Aorta (tissue), 5 donors: ENCODE measurements around the gene MYB. TPM values are rescaled to one million over a fixed set of nuclear protein-coding genes. Genes with fewer than 3 reads are reported as not detected.

ENCODE experiments used
- ATAC-seq: fragments of 200-7000 bp; cut with Tn5 transposase; one replicate; pipeline ENCODE4 v1.9.1; 2022; ENCODE audit warnings: moderate library complexity; ENCODE audit not compliant: low FRiP score
- DNase-seq, 2 donors: peaks; one replicate each; pipeline ENCODE4 v3.0.0-alpha.2; 2020
- H3K27ac ChIP-seq, 2 donors: one replicate each; pipeline ENCODE4 v1.5.1; 2013; ENCODE audit warnings: low read length in 2 of 2, mild to moderate bottlenecking in 2 of 2, moderate library complexity in 2 of 2, control low read depth in 1 of 2, inconsistent platforms in 1 of 2, low read depth in 1 of 2
- H3K27me3 ChIP-seq, 2 donors: one replicate each; pipeline ENCODE4 v1.6.1; 2013; ENCODE audit warnings: control low read depth in 1 of 2, low read length in 1 of 2, mild to moderate bottlenecking in 1 of 2, moderate library complexity in 1 of 2; ENCODE audit not compliant: insufficient read depth in 2 of 2, control insufficient read depth in 1 of 2
- H3K36me3 ChIP-seq, 2 donors: one replicate each; pipeline ENCODE4 v1.6.1; 2013; ENCODE audit warnings: control low read depth in 1 of 2, low read length in 1 of 2, mild to moderate bottlenecking in 1 of 2; ENCODE audit not compliant: insufficient read depth in 2 of 2, control insufficient read depth in 1 of 2
- H3K4me1 ChIP-seq, 2 donors: one replicate each; pipeline ENCODE4 v1.6.1; 2013; ENCODE audit warnings: low read length in 2 of 2, control low read depth in 1 of 2, mild to moderate bottlenecking in 1 of 2, moderate library complexity in 1 of 2; ENCODE audit not compliant: insufficient read depth in 2 of 2, control insufficient read depth in 1 of 2
- H3K4me3 ChIP-seq, 2 donors: one replicate each; pipeline ENCODE4 v1.5.1; 2013; ENCODE audit warnings: low read length in 2 of 2, control low read depth in 1 of 2, mild to moderate bottlenecking in 1 of 2
- H3K9me3 ChIP-seq: one replicate; pipeline ENCODE4 v1.6.1; 2013; ENCODE audit warnings: mild to moderate bottlenecking, low read length; ENCODE audit not compliant: control insufficient read depth
- WGBS, 2 donors: extraction: QIAGEN DNeasy Blood & Tissue Kit; methylation state at CpG; one replicate each; pipeline ENCODE4 v1.1.7; 2013; 5-methylcytosine and 5-hydroxymethylcytosine counted together
- intact Hi-C, 2 donors: fragments of 100-400 bp; cut with DNase I; formaldehyde crosslinking; loops; one replicate each; pipeline versions ENCODE4 v1.14.2 to v1.15.0; 2022
- polyA plus RNA-seq, 2 donors: library from polyadenylated mRNA; stranded (reverse); fragments of 200-250 nt; gene quantifications; one replicate each; pipeline ENCODE4 v1.2.3, GENCODE V29; 2013
- total RNA-seq, 2 donors: library from RNA; stranded (reverse); fragmentation: NEBNext Ultra II Directional; extraction: Animal tissue kit (Norgen Biotek cat#: 25700); gene quantifications; one replicate each; pipeline ENCODE4 v1.2.1, GENCODE V29; 2021
- donor health status: healthy with polysubstance abuse.
- donor health status: Bipolar disorder and iron deficiency.
- donor health status: DM: no; HTN: no; CAD: no.
- donor health status: DM: no; HTN: no; CAD: no.
- donor health status: DM: yes; HTN: yes; CAD: no.

MYB gene
- total and polyA plus RNA-seq, 4 donors: 0.87 to 2.8 TPM; not detected in 2

DNA sequence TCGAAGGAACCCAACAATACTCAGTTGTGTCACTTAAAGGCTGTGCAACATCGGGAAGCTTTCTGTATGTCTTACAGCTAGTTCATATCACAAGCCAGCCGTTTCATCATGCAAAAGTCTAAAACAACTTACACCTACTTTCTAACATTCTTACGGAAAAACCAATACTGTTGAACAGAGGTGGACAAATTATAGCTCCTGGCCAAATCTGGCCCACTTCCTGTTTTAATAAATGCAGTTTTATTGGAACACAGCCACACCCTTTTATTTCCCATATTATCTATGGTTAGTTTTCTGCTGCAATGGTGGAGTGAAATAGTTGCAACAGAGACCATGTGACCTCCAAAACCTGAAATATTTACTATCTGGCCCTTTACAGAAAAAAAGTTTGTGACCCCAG is 46.6 kb downstream of the MYB start:
- 90 to 93% methylated on average over 4 of the region's 4 CpGs for WGBS, 2 donors
- Histone ChIP-seq H3K27me3 (no peaks in the 10 kb centered on the region), H3K4me3 (no peak overlapping the region), H3K27ac (no peak overlapping the region), H3K36me3 (no peaks in the 10 kb centered on the region), H3K4me1 (no peaks in the 10 kb centered on the region), H3K9me3 (peaks cover 3% of the 10 kb centered on the region)
- DNase-seq (no peak), ATAC-seq (no peak)
- intact Hi-C loops: no loop called here

GRCh38 chr6:135228486-135228885 is 47.4 kb downstream of the MYB start:
- intact Hi-C loops: no loop called here
- Histone ChIP-seq H3K27ac (no peak overlapping the region), H3K4me3 (no peak overlapping the region), H3K27me3 (no peaks in the 10 kb centered on the region), H3K4me1 (no peaks in the 10 kb centered on the region), H3K36me3 (no peaks in the 10 kb centered on the region), H3K9me3 (peaks cover under 1% of the 10 kb centered on the region)
- DNase-seq (no peak), ATAC-seq (no peak)
- 95 to 96% methylated on average over 6 of the region's 6 CpGs for WGBS, 2 donors

DNA sequence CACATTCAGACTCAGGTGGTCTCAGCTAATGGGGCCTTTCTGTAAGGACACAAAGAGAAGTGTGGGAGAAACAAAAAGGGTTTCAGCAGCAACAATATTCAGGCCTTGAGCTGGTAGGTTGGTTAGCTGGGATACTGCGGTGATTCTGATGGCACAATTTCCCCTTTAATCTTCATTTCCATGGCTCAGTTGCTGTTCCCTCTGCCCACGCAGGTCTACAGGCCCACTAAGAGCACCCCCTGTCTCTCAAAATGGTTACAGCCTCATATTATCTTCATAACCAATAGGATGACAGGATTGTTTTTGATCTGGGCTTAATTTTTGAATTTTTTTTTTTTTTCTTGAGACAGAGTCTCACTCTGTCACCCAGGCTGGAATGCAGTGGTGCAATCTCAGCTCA is 48.9 kb downstream of the MYB start:
- H3K4me1 ChIP-seq: no peaks in the 10 kb centered on the region
- no peaks in the 10 kb centered on the region for H3K9me3 ChIP-seq
- H3K27ac ChIP-seq: no peak overlapping the region
- no peaks in the 10 kb centered on the region for H3K36me3 ChIP-seq
- no peaks in the 10 kb centered on the region for H3K27me3 ChIP-seq
- DNase-seq: no peak
- WGBS, 2 donors: 71 to 88% methylated on average over 2 of the region's 2 CpGs
- intact Hi-C loops: no loop called here
- no peak for ATAC-seq
- no peak overlapping the region for H3K4me3 ChIP-seq

DNA sequence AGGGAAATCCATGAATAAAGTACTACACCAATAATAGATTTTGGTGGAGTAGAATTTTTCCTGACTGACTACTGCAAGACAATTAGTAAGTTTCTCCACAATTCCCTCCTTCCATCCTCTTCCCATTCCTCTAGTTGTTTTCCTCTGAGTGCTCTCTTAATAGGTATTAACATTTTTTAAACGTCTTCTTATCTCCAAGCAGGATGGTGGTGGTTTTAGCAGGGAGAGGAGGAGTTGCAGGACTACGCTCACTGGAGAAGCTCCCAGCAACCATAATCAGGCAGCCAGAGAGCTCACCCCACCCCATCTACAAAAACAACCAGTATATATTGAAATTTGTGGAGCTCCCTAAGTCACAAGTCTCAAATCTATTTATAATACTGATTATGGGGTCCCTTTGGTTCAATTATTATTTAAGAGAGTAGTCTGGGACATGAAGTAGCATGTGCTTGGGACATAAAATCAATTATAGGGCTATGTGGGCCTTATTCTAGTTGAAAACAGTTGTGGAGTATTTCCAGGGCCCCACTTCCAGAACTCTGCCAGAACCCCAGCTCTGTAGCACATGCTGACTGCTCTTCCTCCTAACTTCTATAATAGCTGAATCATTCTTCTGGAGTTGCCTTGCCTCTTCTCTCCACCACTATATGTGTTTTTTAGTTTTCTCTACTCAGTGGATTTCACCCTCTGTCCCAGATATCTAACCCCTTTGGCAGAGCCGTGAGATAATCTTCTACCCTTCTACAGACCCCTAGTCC is 49.8 kb downstream of the MYB start:
- Histone ChIP-seq H3K27me3 (no peaks in the 10 kb centered on the region), H3K9me3 (no peaks in the 10 kb centered on the region), H3K4me3 (no peak overlapping the region), H3K36me3 (no peaks in the 10 kb centered on the region), H3K27ac (no peak overlapping the region), H3K4me1 (no peaks in the 10 kb centered on the region)
- DNase-seq: no peak
- no peak for ATAC-seq
- 60 to 64% methylated on average over 3 of the region's 3 CpGs for WGBS, 2 donors
- intact Hi-C loops: no loop called here

GRCh38 chr6:135231469-135231844 is 50.3 kb downstream of the MYB start:
- H3K27me3 ChIP-seq: no peaks in the 10 kb centered on the region

DNA sequence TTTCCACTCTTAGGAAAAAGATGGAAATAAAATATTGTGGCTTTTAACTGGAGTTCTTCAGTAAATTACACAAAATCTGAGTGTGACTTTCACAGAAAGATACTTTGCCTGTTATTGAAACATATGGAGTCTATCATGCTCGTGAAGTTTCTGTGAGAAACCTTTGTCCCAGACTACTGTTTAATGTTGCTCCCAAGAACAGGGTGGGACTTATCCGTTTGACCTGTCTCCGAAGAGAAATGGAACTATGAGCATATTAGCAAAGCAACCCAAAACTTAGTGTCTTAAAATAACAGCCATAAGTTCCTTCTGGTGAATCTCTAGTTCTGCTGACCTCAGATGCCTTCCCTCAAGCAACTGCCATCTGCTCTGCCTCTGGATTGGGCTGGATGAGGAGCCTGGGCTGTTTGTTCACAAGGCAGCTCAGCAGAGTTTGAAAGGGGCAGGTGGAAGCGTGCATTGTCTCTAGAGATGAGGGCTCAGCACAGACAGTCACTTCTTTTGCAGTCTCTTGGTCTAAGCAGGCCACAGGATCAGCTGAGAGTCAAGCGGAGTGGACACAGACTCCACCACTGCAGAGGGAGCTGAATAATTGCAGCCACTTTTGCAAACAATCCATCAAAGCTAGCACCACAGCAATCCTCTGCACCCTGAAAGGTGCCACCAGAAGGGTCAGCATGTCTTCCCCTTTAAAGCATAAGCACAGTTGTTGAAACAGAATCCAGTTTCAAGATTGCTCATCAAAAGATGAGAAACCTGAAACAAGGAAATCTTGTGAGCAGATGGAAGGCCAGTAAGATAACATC is 52.8 kb downstream of the MYB start:
- Histone ChIP-seq H3K36me3 (no peaks in the 10 kb centered on the region), H3K27ac (no peak overlapping the region), H3K27me3 (no peaks in the 10 kb centered on the region), H3K4me1 (no peaks in the 10 kb centered on the region), H3K4me3 (no peak overlapping the region), H3K9me3 (no peaks in the 10 kb centered on the region)
- no peak for DNase-seq
- no peak for ATAC-seq
- 63 to 66% methylated on average over 5 of the region's 5 CpGs for WGBS, 2 donors
- intact Hi-C loops: no loop called here

More at GRCh38 chr6:135231469-135231844, 50.3 kb downstream of the MYB start:
- H3K36me3 ChIP-seq: no peaks in the 10 kb centered on the region
- H3K9me3 ChIP-seq: no peaks in the 10 kb centered on the region
- no peaks in the 10 kb centered on the region for H3K4me1 ChIP-seq
- H3K4me3 ChIP-seq: no peak overlapping the region
- ATAC-seq (no peak), DNase-seq (no peak)
- no peak overlapping the region for H3K27ac ChIP-seq
- intact Hi-C loops: no loop called here
- WGBS, 2 donors: 90 to 96% methylated on average over 1 of the region's 1 CpG

- no peak for DNase-seq
- Histone ChIP-seq H3K36me3 (no peaks in the 10 kb centered on the region), H3K4me1 (no peaks in the 10 kb centered on the region), H3K27me3 (no peaks in the 10 kb centered on the region), H3K9me3 (no peaks in the 10 kb centered on the region), H3K4me3 (no peak overlapping the region), H3K27ac (no peak overlapping the region)
- intact Hi-C loops: no loop called here
- 44 to 48% methylated on average over 1 of the region's 1 CpG for WGBS, 2 donors
- ATAC-seq: no peak
Observed at GRCh38 chr6:135234492-135234780, 53.3 kb downstream of the MYB start.

- Histone ChIP-seq H3K9me3 (no peaks in the 10 kb centered on the region), H3K4me3 (no peak overlapping the region), H3K4me1 (no peaks in the 10 kb centered on the region), H3K27me3 (no peaks in the 10 kb centered on the region), H3K27ac (no peak overlapping the region), H3K36me3 (no peaks in the 10 kb centered on the region)
- 76 to 79% methylated on average over 5 of the region's 5 CpGs for WGBS, 2 donors
- no peak for ATAC-seq
- no peak for DNase-seq
- intact Hi-C loops: no loop called here
Observed at GRCh38 chr6:135235716-135236115, 54.6 kb downstream of the MYB start.

DNA sequence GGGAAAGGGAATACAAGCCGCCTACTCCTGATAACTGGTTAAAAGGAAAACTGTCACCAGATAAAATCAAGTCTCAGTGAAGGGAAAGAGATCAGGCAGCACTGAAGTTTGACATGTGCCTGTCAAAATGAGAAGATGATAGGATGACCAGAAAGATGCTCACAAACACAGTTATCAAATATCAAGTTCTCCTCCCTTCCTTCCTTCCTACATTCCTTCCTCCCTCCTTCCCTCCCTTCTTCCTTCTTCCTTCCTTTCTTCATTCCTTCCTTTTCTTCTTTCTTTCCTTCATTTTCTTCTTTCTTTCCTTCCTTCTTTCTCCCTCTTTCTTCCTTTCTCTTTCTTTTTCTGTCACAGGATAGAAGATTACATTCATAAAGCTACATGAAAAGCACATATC is 55.2 kb downstream of the MYB start:
- Histone ChIP-seq H3K36me3 (no peaks in the 10 kb centered on the region), H3K4me3 (no peak overlapping the region), H3K27me3 (no peaks in the 10 kb centered on the region), H3K27ac (no peak overlapping the region), H3K4me1 (no peaks in the 10 kb centered on the region), H3K9me3 (no peaks in the 10 kb centered on the region)
- DNase-seq (no peak), ATAC-seq (no peak)
- 86 to 89% methylated on average over 1 of the region's 1 CpG for WGBS, 2 donors
- intact Hi-C loops: no loop called here
